HEK293T (cell line): ENCODE results near the gene EIF4E3.

Experiments
- ARNT ChIP-seq: fragments of 450-650 bp; IDR thresholded peaks from 2 replicates; pipeline ENCODE4 v1.6.1; 2017; ENCODE audit warnings: mild to moderate bottlenecking
- BHLHE40 ChIP-seq: fragments of 450-650 bp; IDR thresholded peaks from 2 replicates; pipeline ENCODE4 v1.6.1; 2016; ENCODE audit warnings: mild to moderate bottlenecking, moderate library complexity, borderline replicate concordance
- CTBP1 ChIP-seq: fragments of 450-650 bp; IDR thresholded peaks from 2 replicates; pipeline ENCODE4 v1.6.1; 2016; ENCODE audit warnings: borderline replicate concordance
- ELF4 ChIP-seq: fragments of 450-650 bp; IDR thresholded peaks from 2 replicates; pipeline ENCODE4 v1.6.1; 2017; ENCODE audit warnings: antibody characterized with exemption
- FOXA1 ChIP-seq: fragments of 450-650 bp; IDR thresholded peaks from 2 replicates; pipeline ENCODE4 v1.6.1; 2016; ENCODE audit warnings: mild to moderate bottlenecking
- FOXM1 ChIP-seq: fragments of 450-650 bp; IDR thresholded peaks from 2 replicates; pipeline ENCODE4 v1.6.1; 2017; ENCODE audit warnings: mild to moderate bottlenecking, borderline replicate concordance
- L3MBTL2 ChIP-seq: fragments of 450-650 bp; conservative IDR thresholded peaks from 2 replicates; pipeline ENCODE4 v1.6.1; 2016; ENCODE audit warnings: mild to moderate bottlenecking
- LEF1 ChIP-seq: fragments of 450-650 bp; IDR thresholded peaks from 2 replicates; pipeline ENCODE4 v1.6.1; 2017; ENCODE audit warnings: mild to moderate bottlenecking, borderline replicate concordance
- SP1 ChIP-seq: fragments of 450-650 bp; IDR thresholded peaks from 2 replicates; pipeline ENCODE4 v1.6.1; 2017
- TARDBP ChIP-seq: fragments of 450-650 bp; IDR thresholded peaks from 2 replicates; pipeline ENCODE4 v1.6.1; 2016
- ZNF384 ChIP-seq: fragments of 450-650 bp; IDR thresholded peaks from 2 replicates; pipeline ENCODE4 v1.6.1; 2016
- TF ChIP-seq, protein P1 (sequence below): fragments of 450-650 bp; IDR thresholded peaks from 2 replicates; pipeline ENCODE4 v1.6.1; 2016

DNA sequence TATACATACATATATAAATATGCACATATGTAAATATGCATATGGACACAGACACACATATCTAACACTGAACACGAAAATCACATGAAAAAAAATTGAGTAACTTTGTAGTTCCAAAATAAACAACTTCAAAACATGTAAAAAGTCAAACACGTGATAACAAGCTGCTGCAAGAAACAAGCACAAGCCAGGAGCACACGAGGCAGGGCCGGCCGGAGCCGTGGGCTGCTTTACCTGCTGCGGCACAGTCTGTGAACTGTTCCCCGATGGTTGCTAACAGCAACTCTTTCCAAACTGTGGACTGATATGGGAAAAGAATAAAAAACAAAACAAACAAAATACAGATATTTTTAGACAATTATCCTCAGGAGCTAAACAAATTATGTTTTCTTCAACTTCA, 31.6 kb downstream of the EIF4E3 start:
- no peak for TF ChIP-seq TARDBP
- TF ChIP-seq ARNT, result no peak
- TF ChIP-seq ZNF384, result no peak
- no peak for TF ChIP-seq LEF1
- TF ChIP-seq BHLHE40, result no peak
- TF ChIP-seq ELF4, result no peak
- no peak for TF ChIP-seq FOXM1
- no peak for TF ChIP-seq SP1
- no peak for TF ChIP-seq FOXA1
- TF ChIP-seq, protein P1, sequence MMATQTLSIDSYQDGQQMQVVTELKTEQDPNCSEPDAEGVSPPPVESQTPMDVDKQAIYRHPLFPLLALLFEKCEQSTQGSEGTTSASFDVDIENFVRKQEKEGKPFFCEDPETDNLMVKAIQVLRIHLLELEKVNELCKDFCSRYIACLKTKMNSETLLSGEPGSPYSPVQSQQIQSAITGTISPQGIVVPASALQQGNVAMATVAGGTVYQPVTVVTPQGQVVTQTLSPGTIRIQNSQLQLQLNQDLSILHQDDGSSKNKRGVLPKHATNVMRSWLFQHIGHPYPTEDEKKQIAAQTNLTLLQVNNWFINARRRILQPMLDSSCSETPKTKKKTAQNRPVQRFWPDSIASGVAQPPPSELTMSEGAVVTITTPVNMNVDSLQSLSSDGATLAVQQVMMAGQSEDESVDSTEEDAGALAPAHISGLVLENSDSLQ, result no peak
- no peak for TF ChIP-seq L3MBTL2
- no peak for TF ChIP-seq CTBP1
